Activated gamma-delta T cell treated with Interleukin-2 at 50 U/mL for 16 hours (primary cell): ENCODE data around the gene GRIA3.

ENCODE experiments used
- DNase-seq: peaks from one replicate; pipeline ENCODE4 v3.0.0-alpha.2; 2020

Gene GRIA3

DNA sequence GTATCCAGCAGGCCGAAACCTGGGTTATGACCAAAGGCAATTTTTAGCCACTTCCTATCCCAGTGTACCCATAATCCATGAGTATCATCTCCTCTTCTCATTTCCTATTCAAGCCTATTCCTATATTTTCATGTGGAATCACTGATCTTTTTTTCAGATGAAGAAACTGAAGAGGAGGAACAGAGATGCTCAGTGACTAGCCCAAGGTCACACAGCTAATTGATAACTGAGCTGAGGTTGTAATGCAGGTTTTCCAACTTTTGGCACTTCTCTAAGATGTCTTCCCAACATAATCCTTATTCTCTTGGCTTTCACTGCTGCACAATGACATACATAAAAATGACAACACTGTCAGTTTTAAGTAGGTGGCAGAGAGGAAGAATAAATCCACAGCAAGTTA is 15.3 kb downstream of the GRIA3 start:
- no peak for DNase-seq

DNA sequence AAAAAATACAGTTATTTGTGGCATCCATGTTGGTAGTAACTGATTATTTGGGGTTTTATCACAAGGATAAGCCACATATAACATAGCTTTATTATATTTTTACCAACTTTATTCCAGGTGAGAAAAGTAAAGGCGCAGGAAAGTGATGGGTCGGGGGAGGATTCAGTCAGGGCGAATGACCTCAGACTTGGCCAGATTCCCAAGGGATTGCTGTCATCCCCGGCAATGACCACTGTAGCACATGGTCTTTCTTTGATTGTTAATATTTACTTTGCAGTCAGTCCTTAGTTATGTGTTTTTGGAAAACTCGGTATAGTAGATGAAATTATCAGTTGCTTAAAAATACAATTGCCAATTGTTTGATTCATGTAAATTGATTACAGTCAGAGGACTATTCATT is 17.6 kb downstream of the GRIA3 start:
- no peak for DNase-seq

DNA sequence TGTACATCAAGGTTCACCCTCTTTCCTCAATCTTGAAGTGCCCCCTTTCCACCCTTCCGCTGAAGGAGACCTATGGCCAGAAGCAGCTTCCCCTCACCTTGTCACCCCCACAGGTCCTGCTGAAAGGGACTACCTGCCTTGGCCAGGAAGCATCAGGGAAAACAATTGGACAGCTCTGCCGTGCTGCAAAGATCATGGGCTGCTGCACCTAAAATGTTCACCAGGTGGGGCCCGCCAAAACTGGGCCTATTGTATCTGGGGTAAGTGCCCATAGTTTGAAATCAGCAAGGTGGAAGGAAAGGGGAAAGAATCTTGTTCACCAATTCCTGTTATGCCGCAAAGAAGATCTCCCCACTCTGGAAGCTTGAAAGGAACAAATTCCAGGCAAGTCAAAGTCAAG is 18.4 kb downstream of the GRIA3 start:
- DNase-seq: no peak

- no peak for DNase-seq
Measured at GRCh38 chrX:123203772-123204171, 19.7 kb downstream of the GRIA3 start.

DNA sequence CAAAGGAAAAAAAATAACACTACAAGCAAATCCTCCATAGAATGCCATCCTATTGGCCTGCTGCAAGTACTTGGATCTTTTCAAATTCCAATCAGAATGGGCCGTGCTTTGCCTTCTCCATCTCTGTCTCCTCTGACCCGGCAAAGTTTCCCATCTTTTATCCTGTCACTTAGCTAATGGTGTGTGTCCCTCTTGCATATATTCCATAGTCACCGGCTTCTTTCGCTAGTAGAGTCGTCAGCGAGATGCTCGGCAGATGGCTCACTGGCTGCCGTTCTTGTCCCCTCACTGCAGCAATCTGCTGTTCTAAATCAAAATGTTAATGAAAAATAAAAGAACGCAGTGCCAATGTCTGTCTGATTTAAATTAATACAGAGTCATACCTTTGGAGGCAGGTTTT is 22.1 kb downstream of the GRIA3 start:
- DNase-seq: no peak

- no peak for DNase-seq
Measured at GRCh38 chrX:123210252-123210651, 26.2 kb downstream of the GRIA3 start.

GRCh38 chrX:123215397-123216089 is 31.5 kb downstream of the GRIA3 start:
- DNase-seq: no peak

DNA sequence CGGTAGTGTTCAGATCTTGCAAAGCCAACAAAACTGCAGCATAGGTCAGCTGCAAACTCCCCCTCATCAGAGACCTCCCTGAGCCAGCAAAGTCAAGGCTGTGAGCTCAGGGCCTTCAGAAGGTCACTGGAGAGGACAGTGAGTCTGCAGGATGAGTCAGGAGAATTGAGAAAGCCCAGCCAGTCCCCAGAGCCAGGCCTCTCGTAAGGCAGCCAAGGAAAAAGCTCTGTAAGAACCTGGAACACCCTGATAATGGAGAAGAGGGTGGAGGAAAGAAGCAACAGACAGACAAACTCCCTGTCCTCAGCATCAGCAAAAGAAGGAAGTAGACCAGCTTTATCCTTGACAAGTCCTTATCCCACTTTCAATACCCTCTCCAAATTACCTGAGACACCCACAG is 33.0 kb downstream of the GRIA3 start:
- DNase-seq: no peak

DNA sequence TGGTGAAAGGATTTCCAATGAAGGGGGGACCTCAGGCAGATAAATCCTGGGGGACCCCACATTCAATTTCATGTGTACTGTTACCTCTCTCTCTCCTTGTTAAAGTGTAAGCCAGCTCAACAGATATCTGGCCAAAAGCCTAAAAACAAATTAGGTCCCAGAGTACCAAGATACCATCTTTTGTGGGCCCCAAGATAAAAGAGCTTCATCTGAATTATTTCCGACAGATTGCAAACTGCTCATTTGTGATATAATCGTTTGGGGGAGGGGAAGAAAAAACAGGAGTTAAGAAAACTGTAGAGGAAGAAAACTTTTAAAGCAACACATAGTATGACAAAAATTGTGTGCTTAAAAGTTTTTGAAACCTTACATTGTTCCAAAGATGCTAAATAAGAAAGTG is 33.6 kb downstream of the GRIA3 start:
- DNase-seq: no peak

DNA sequence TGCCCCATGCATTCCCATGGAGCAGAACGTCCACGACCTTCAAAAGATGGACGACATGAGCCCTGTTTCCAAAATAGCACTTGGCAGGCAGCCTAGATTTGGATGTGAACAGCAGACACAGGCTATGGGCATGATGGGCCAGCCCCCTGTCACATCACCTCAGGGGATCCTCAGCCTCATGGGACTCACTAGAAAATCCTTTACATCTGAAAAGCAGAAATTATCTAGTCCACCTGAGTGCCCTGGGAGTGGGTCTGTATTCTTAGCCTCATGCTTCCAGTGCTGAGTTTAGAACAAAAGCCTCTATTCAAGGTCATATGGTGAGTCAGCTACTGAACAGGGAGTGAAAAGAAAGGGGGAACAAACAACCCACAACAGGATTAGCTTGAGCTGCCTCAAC is 35.8 kb downstream of the GRIA3 start:
- DNase-seq: no peak

DNA sequence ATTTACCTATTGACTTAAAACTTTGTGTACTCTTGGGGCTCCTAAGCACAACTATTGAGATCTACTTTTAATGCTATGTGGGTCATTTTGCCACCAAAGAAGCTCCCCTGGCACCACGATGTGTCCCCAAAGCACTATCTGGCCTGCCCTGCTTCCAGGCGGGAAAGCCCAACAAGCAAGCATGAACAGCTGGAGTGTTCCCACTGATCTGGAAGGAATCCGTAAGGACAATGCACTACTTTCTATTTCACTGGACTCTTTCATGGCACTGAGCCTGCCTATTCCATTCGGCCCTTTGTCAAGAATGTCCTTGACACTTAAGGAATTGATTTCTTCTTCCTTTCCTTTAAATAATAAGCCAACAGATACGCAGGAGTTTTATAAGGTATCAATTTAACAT is 38.8 kb downstream of the GRIA3 start:
- DNase-seq: no peak

- DNase-seq: no peak
Measured at GRCh38 chrX:123223409-123223808, 39.3 kb downstream of the GRIA3 start.

- no peak for DNase-seq
Measured at GRCh38 chrX:123223859-123224258, 39.8 kb downstream of the GRIA3 start.

DNA sequence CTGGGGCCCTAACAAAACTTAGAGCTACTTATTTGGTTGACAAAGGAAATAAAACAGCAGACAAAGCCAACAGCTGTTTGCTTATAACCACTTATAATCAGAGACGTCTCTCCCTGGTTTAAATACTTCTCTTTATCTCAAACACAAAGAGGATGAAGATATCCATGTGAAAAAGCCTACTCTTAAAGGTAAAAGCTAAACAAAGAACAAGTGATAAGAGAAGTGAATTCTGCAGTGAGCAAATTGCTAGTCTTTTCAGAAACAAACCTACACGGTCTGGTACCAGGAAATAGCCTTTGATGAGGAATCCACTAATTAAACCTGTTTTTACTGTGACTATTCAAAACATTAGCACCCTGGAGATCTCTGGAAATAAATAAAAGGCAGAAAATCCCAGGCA is 46.7 kb downstream of the GRIA3 start:
- DNase-seq: no peak

DNA sequence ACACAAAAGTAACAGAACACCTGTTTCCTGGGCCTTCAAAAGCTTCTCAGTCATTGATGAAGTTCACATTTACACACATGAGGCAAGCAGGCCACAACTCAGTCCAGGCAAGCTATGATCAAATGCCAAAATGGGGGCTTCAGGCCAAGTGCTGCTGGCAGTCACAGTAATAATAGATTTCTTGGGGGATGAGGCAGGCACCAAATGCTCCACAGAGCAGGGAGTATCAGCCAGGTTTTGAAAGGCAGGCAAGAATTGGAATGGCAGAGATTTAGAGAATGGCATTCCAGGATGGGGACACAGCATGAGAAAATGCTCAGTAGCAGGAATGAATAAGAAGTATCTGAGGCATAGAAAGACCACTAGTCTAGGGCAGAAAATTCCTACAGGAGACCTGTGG is 52.8 kb downstream of the GRIA3 start:
- DNase-seq: no peak

DNA sequence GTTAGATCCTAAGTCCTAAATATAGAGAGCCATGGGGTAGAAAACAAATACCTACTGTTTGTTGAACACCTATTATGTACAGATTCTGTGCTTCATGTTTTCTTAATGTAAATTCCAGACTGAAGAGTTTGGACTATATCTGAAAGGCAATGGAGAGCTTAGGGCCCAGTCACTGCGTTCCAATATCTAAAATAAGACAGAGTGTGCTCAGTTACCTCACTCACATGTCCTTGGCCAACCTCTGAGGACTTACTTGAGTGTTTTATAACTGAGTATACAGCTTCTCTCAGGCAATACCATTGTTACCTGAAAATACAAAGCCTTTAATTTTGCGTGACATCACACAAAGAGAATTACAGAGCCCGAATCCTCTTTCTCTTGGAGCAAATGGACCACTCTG is 53.2 kb downstream of the GRIA3 start:
- DNase-seq: no peak

DNA sequence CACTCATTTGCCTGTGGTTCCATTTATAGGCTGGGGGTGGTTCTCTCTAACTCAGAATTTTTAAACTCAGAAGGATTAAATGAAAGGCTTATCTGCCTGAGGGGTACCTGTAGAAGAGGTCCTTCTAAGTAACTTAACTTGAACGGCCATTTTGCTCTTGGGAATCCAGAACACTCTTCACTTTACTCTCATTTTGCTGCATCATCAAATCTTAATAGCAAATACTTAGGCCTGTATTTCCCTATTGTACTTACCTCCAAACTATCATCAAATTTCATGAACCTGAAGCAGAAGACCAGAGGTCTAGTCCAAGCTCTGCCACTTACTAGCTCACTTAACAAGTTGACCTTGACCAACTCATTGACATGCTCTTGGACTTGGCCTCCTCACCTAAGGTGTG is 70.4 kb downstream of the GRIA3 start:
- no peak for DNase-seq

GRCh38 chrX:123256378-123256777 is 72.3 kb downstream of the GRIA3 start:
- DNase-seq: no peak

DNA sequence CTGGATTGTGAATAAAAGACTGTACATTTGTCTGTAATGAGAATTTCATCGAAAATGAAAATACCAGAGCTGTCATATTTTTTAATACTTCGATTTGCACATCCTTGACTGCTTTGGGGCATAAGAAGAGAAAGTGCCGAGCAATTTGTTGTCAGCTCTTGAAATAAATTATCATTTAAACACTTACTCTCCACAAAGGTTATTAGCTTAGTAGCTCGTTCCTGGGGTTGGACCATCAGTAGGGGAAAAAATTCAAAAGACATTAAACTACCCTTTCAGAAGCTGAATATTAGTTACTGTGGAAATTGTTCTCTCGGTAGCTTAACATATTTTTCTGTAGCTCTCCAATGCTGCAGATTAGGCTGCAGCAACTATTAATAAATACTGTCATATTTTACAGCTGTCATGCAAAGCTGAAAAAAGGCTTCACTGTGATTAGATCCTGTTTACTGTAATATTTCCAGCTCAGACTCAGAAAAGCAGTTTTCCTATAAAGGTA is 76.9 kb downstream of the GRIA3 start:
- no peak for DNase-seq

- DNase-seq: no peak
Measured at GRCh38 chrX:123263270-123263669, 79.2 kb downstream of the GRIA3 start.

GRCh38 chrX:123263747-123264146 is 79.7 kb downstream of the GRIA3 start:
- no peak for DNase-seq

DNA sequence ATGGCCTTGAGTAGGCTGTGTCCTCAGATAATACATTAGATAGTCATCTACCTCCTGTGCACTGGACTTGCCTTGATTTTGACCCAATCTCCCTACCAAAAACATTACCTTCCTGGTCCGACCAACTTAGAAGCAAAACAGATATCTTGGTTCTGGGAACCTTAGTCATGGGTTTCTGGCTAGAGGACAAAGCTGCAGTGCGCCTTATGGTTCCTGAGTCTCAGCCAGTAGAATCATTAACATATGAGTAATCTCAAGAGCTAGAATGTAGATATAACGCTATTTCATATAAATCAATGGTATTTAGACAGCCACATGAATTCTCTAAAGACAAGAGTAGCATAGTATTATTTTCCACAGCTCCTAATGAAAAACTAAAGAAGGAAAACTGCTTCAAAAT is 83.1 kb downstream of the GRIA3 start:
- no peak for DNase-seq

DNA sequence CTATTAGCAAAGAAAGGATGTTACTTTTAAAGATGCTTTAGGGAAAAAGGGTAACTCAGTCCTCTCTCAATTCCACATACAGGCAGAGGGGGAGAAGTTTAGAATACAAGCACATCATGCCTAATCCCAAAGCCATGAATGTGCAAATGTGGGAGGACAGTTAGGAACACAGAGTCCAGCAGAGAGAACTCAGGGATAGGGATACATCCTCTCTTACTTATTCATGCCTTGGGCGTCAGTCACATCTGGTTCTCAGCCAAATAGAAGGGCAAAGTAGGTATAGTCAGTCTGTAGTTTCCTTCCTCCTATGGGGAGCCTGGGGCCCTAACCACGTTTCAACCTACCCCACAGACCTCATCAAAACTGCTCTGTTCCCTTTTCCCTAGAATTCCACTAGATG is 87.8 kb downstream of the GRIA3 start:
- no peak for DNase-seq

GRCh38 chrX:123272630-123273029 is 88.6 kb downstream of the GRIA3 start:
- no peak for DNase-seq

- DNase-seq: no peak
Measured at GRCh38 chrX:123274796-123275195, 90.7 kb downstream of the GRIA3 start.

DNA sequence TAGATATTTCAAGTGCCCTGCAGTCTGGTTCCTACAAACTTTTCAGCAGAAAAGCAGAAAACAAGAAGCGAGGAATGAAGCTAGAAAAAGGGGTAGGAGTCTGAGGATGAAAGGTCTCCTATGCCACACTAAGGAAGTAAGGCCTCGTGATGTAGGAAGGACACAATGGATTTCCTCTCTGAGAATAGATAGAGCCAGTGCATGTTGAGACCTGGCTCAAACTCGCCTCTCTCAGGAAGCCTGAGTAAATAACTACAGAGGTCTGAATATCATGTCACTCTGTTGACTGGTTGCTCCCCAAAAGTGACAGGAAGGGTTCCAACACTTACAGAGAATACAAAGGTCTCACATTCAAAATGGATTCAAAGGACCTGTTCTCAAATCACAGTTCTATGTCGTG is 93.3 kb downstream of the GRIA3 start:
- DNase-seq: no peak
